HK-2 (cell line): Measurements from ENCODE around the gene MAN1C1.
A peak's percentile ranks its signal among the peaks of the same experiment; 100 is the strongest.

Experiments used
- DNase-seq: peaks from one replicate; pipeline ENCODE4 v3.0.0-alpha.2; 2018; ENCODE audit not compliant: unreplicated experiment

MAN1C1 gene

GRCh38 chr1:25739341-25739740, 122.8 kb downstream of the MAN1C1 start:
- DNase-seq, result no peak

GRCh38 chr1:25740071-25740470, 123.5 kb downstream of the MAN1C1 start:
- no peak for DNase-seq

- DNase-seq, result no peak
Measured at GRCh38 chr1:25742316-25742715, 125.7 kb downstream of the MAN1C1 start.

- no peak for DNase-seq
Measured at GRCh38 chr1:25743164-25744139, 126.9 kb downstream of the MAN1C1 start.

GRCh38 chr1:25744140-25744581, 127.6 kb downstream of the MAN1C1 start:
- DNase-seq, result peak; percentile 25

- DNase-seq, result no peak
Measured at GRCh38 chr1:25744636-25745425, 128.2 kb downstream of the MAN1C1 start.

- no peak for DNase-seq
Measured at GRCh38 chr1:25746299-25747045, 129.9 kb downstream of the MAN1C1 start.

DNA sequence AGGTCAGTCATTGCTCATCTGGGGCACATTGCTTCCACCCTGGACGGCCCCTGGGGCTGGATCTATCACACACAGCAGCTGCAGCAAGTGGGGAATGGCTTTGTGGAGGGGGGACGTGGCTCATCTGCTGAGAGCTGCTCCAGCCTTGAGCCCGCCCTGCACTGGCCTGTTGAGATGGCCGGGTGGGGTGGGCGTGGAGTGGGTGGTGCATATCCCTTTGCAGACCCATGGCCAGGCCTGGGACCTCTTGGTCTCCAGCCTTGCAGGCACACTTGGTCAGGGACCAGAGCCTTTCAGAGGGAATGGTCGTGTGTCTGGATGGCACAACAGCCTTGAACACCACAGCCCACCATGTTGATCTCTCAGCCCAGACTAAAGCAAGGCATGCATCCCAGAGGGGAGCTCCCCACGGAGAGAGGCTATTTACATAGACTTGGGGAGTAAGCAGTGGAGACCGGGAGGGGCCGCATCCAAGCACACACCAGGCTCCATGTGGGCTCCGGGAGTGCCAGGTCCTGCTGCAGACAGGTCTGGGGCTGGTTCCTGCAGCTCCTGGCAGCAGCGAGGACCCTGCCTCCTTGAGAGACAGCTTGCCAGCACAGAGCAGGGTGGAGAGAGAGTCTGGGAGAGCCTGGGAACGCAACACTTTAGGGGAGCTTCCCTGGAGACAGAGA, 130.6 kb downstream of the MAN1C1 start:
- no peak for DNase-seq

DNA sequence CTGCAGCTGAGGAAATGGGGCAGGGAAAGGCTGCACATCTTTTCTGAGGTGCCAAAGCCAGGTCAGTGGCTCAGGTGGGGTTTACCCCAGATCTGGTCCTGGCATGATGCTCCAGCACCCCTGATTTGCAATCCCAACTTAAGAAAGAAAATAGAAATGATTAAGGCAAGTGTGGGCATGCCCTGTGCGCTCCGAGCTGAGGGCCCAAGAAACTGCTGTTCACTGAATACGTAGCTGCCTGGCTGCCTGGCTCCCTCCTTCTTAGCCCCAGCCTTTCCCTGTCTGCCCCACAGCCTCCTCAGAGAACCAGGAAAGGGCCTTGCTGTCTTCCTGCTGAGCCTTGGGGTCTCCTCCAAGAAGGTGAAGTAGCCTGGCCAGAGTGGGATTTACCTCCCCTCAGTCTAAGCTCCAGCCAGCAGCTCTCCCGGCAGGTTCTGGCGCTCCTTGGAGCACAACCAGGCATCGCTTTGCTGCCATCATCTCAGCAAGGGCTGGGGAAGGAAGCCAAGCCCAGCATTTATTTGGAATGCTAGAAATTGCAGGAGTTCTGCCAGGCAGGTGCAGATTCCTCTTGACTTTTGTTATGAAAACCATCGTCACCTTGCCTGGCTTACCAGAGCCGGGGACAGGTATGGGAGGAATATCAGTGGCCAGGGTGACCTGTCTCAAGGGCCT, 132.1 kb downstream of the MAN1C1 start:
- no peak for DNase-seq

- no peak for DNase-seq
Measured at GRCh38 chr1:25750923-25751605, 134.5 kb downstream of the MAN1C1 start.

GRCh38 chr1:25754470-25755181, 138.0 kb downstream of the MAN1C1 start:
- DNase-seq, result no peak

DNA sequence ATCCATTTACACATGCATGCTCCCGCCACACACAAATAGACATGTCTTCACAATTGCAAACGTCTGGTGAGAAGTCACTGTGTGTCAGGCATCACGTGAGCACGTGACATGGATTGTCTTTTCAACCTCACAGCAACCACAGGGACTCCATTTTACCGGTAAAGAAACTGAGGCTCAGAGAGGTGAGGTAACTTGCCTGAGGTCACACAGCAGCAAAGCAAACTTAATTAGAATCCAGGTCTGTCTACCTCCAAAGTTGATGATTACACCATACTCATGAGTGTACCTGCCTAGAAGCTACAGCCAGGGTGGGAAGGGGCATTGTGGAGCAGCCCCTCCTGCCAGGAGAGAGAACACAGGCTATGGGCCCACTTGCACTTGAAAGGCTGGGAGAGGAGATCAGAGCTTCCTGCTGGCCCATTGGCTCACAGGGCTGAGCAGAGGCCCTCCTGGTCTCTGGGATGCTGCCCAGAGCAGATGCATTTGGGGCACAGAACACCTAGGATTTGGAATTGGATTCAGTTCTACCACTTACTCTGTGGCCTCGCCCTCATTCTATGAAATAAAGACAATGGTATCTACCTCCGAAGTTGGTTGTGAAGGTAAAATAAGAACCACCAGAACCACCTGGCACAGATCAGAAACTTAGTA, 139.0 kb downstream of the MAN1C1 start:
- DNase-seq, result no peak

DNA sequence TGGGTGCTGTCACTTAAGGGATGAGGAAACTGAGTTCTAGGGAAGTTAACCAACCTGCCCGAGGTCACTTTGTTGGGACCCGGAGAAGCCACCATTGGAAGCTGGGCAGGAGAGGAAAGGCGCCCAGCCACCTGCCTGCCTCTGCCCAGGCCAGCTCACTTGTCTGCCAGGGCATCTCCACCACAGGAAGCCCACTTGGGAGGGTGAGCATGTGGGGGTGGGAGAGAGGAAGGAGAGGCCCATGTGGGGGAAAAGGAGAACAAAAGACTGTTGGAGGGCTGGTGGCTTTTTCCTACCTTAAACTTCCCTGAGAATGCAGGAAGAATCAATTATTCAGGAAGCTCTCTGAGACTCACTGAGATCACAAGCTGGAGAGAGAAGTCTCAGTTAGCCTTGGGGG, 139.6 kb downstream of the MAN1C1 start:
- no peak for DNase-seq

- no peak for DNase-seq
Measured at GRCh38 chr1:25757151-25757845, 140.7 kb downstream of the MAN1C1 start.

- DNase-seq, result no peak
Measured at GRCh38 chr1:25757846-25758185, 141.2 kb downstream of the MAN1C1 start.

DNA sequence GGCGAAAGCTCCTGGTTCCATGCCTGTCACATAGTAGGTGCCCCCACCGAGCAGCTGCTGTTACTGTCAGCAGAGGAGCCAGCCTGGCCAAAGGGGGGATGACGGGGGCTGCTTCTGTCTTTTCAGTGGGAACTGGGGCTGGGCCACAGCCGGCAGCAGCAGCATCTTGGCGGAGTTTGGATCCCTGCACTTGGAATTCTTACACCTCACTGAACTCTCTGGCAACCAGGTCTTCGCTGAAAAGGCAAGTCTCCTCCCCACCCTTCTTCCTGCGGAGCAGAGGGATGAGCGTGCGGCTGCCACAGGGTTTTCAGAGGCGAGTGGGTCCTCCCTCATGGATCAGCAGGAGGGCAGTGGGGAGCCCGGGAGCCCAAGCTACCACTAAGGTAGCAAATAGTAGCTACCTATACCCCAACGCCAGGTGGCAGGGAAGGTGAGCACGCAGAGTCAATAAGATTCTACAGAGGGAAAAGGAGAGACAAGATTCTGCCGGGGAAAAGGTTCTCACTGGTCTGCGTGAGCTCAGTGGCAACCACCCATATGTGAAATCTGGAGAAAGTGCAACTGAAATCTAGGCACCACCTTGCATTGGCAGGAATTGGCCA, 142.0 kb downstream of the MAN1C1 start:
- DNase-seq, result no peak

DNA sequence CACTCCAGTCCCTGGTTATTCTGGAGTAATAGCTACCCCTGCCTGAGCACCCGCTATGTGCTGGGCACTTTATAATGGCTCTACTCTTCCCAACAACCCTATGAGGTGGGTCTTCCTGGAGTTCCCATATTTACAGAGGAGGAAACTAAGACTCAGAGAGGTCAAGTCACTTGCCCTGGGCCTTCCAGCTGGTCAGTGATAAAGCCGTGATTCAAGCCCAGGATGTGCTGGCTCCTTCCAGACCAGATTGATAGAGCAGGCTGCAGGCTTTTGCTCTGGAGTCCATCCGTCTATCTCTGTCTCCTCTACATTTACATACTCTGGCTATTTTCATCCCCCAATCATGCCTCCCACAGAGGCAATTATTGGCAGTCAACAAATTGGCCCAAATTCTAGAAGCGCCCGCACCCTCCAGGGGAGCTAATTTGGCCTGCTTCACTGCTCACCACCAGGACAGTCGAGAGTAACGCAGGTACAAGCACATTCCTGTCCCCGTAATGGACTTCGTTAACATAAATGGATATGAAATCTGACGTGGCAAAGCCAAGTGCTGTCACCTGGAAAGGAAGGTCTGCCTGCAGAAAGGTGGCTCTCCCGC, 143.6 kb downstream of the MAN1C1 start:
- DNase-seq, result no peak

GRCh38 chr1:25760871-25761270, 144.3 kb downstream of the MAN1C1 start:
- no peak for DNase-seq
